Kidney (tissue), 14 donors: Measurements from ENCODE around the gene GLI1. TPM values are rescaled to one million over a fixed set of nuclear protein-coding genes. Genes with fewer than 3 reads are reported as not detected.
"Not testable (repeated sequence)": the region's sequence is repeated elsewhere in the genome, so short reads cannot be mapped to it uniquely, and the experiment has no call there.

Experiments used
- DNase-seq, 5 donors: peaks; one replicate each; pipeline ENCODE4 v3.0.0-alpha.2; 2013 to 2020
- FAIRE-seq: peaks from 2 replicates; lab custom pipeline; 2012; peaks lifted over from hg19 to GRCh38; lab: Jason Lieb, UNC
- H3K27ac ChIP-seq, 2 donors: one replicate each; pipeline ENCODE4 v1.7.0; 2013; ENCODE audit warnings: low read depth in 2 of 2, low read length in 2 of 2, inconsistent platforms in 1 of 2
- H3K27me3 ChIP-seq: one replicate; pipeline ENCODE4 v1.7.1; 2013; ENCODE audit warnings: low read length, inconsistent platforms; ENCODE audit not compliant: control insufficient read depth, insufficient read depth
- H3K36me3 ChIP-seq, 3 donors: one replicate each; pipeline versions ENCODE4 v1.7.0 to v1.7.1; 2013; ENCODE audit warnings: low read length in 3 of 3, control low read depth in 1 of 3, inconsistent platforms in 1 of 3; ENCODE audit not compliant: insufficient read depth in 3 of 3, control insufficient read depth in 2 of 3
- H3K4me1 ChIP-seq, 3 donors: one replicate each; pipeline versions ENCODE4 v1.7.0 to v1.7.1; 2013; ENCODE audit warnings: low read length in 3 of 3, inconsistent platforms in 1 of 3, low read depth in 1 of 3; ENCODE audit not compliant: control insufficient read depth in 2 of 3, insufficient read depth in 2 of 3
- H3K4me3 ChIP-seq, 3 donors: one replicate each; pipeline versions ENCODE4 v1.7.0 to v1.8.1; 2013; ENCODE audit warnings: low read length in 3 of 3, control low read depth in 1 of 3, inconsistent platforms in 1 of 3
- H3K9ac ChIP-seq, 3 donors: one replicate each; pipeline versions ENCODE4 v1.7.0 to v1.7.1; 2013; ENCODE audit warnings: low read length in 3 of 3, control low read depth in 1 of 3, inconsistent platforms in 1 of 3
- H3K9me3 ChIP-seq, 3 donors: one replicate each; pipeline versions ENCODE4 v1.7.0 to v1.7.1; 2013; ENCODE audit warnings: low read length in 3 of 3, control low read depth in 1 of 3, inconsistent platforms in 1 of 3; ENCODE audit not compliant: control insufficient read depth in 2 of 3, insufficient read depth in 1 of 3
- CTCF ChIP-seq: IDR thresholded peaks from 3 replicates; pipeline ENCODE4 v1.5.1; 2012; ENCODE audit warnings: mild to moderate bottlenecking, moderate library complexity, borderline replicate concordance; ENCODE audit not compliant: insufficient read depth; ENCODE audit errors: extremely low read depth
- intact Hi-C: fragments of 100-400 bp; cut with DNase I; formaldehyde crosslinking; loops from one replicate; pipeline ENCODE4 v1.11.1; 2022
- polyA plus RNA-seq: library from polyadenylated mRNA; stranded (reverse); fragments of 350-450 nt; fragmentation: Illumina TruSeq; extraction: RNeasy Lipid Tissue Mini Kit (QIAGEN cat#74804); gene quantifications from one replicate; pipeline ENCODE4 v1.2.3, GENCODE V29; 2014; ENCODE audit warnings: low read depth, low replicate concordance; ENCODE audit not compliant: insufficient read depth
- total RNA-seq: library from RNA; stranded (reverse); fragmentation: NEBNext Ultra II Directional; extraction: Animal tissue kit (Norgen Biotek cat#: 25700); gene quantifications from one replicate; pipeline ENCODE4 v1.2.1, GENCODE V29; 2021
- donor health status: control.
- donor health status: control.
- donor health status: control.
- donor health status: control.
- donor health status: control.
- donor health status: DM: yes; HTN: yes; CAD: no.
- donor health status: Normal renal cell carcinoma (clear cell type).

GLI1 gene
- total and polyA plus RNA-seq, 2 donors from 2014 or later: 1.4 to 2.8 TPM

- Histone ChIP-seq H3K4me3 (no peak overlapping the region), H3K27me3 (no peaks in the 10 kb centered on the region), H3K4me1 (peaks cover 0 to under 1% (median 0%) of the 10 kb centered on the region in 3 donors), H3K9me3 (no peaks in the 10 kb centered on the region), H3K27ac (no peak overlapping the region), H3K9ac (no peak overlapping the region), H3K36me3 (no peaks in the 10 kb centered on the region)
- no peak for FAIRE-seq
- DNase-seq: no peak
- no peak for TF ChIP-seq CTCF
- intact Hi-C loops: no loop called here
These were observed 19.8 kb upstream of the GLI1 start for GRCh38 chr12:57439762-57440266.

- H3K4me3 ChIP-seq, H3K4me1 ChIP-seq, H3K27ac ChIP-seq, H3K9ac ChIP-seq, H3K36me3 ChIP-seq, H3K9me3 ChIP-seq, H3K27me3 ChIP-seq, DNase-seq, intact Hi-C loops, FAIRE-seq: not testable (repeated sequence)
These were observed 18.2 kb upstream of the GLI1 start for GRCh38 chr12:57441393-57441792.

DNA sequence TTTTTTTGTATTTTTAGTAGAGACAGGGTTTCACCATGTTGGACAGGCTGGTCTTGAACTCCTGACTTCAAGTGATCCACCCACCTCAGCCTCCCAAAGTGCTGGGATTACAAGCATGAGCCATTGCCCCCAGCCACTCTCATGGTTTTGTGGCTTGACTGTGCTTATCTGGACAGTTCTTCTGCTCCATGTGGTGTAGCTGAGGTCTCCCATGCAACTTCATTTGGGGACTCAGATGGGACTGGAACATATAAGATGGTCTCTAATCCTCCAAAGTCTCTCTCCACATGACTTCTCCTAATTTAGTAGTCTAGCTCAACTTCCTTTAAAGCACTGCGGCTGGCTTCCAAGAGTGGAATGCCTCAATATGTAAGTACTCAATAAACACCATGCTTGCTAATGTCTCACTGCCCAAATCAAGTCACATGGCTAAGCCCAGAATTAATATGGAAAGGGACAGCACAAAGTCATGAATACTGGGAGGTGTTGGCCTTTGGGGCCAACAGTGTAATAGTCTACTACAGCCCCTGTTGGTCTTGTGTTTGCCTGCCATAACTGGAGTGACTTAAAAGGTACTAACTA is 17.6 kb upstream of the GLI1 start:
- H3K27me3 ChIP-seq: no peaks in the 10 kb centered on the region
- no peak for TF ChIP-seq CTCF
- no peak overlapping the region for H3K9ac ChIP-seq
- no peaks in the 10 kb centered on the region for H3K9me3 ChIP-seq
- no peak overlapping the region for H3K4me3 ChIP-seq
- no peak for DNase-seq
- H3K27ac ChIP-seq: no peak overlapping the region
- FAIRE-seq: no peak
- intact Hi-C loops: no loop called here
- H3K36me3 ChIP-seq: no peaks in the 10 kb centered on the region
- H3K4me1 ChIP-seq: no peaks in the 10 kb centered on the region

GRCh38 chr12:57444337-57444736 is 15.2 kb upstream of the GLI1 start:
- H3K9ac ChIP-seq, H3K36me3 ChIP-seq, intact Hi-C loops, H3K27ac ChIP-seq, FAIRE-seq, H3K27me3 ChIP-seq, DNase-seq, H3K4me1 ChIP-seq, H3K9me3 ChIP-seq, H3K4me3 ChIP-seq: not testable (repeated sequence)
